Panc1 (cell line): Measurements from ENCODE around the gene DBP. TPM values are rescaled to one million over a fixed set of nuclear protein-coding genes. Genes with fewer than 3 reads are reported as not detected.

Experiments used
- ATAC-seq: fragments of 200-7000 bp; cut with Tn5 transposase; 2 replicates; pipeline ENCODE4 v1.9.1; 2020; ENCODE audit warnings: mild to moderate bottlenecking, moderate library complexity
- BruUV-seq: library from RNA; stranded (reverse); fragments of 400-500 nt; replicated peaks from 2 replicates; lab custom pipeline; 2021; lab: Mats Ljungman, UMichigan
- CTCF ChIA-PET: fragments of 300-600 bp; sonication (Branson Sonifier 250); formaldehyde crosslinking; loops from one replicate; lab custom pipeline; 2022; ENCODE audit warnings: antibody characterized with exemption; lab: Charles Lee
- POLR2A ChIA-PET: fragments of 300-600 bp; sonication (Branson Sonifier 250); formaldehyde crosslinking; loops from one replicate; lab custom pipeline; 2022; ENCODE audit warnings: antibody characterized with exemption; lab: Charles Lee
- DNase-seq: peaks from one replicate; pipeline ENCODE4 v3.0.0-alpha.2; 2010; ENCODE audit warnings: low read depth, low spot score
- H3K27ac ChIP-seq: 2 replicates; pipeline ENCODE4 v1.5.1; 2011; ENCODE audit warnings: mild to moderate bottlenecking, low read length, inconsistent platforms
- H3K27me3 ChIP-seq: fragments of 200-500 bp; sonication (Bioruptor generic); 2 replicates; pipeline ENCODE4 v1.6.0; 2014; ENCODE audit warnings: low read length, inconsistent platforms; ENCODE audit not compliant: control insufficient read depth, insufficient read depth
- H3K36me3 ChIP-seq: fragments of 200-500 bp; sonication (Bioruptor generic); 2 replicates; pipeline ENCODE4 v1.5.1; 2014; ENCODE audit warnings: inconsistent platforms, mild to moderate bottlenecking, low read length, moderate library complexity; ENCODE audit not compliant: control insufficient read depth, insufficient read depth
- H3K4me1 ChIP-seq: 2 replicates; pipeline ENCODE4 v1.5.1; 2011; ENCODE audit warnings: inconsistent platforms, mild to moderate bottlenecking, low read length, moderate library complexity; ENCODE audit not compliant: control insufficient read depth, insufficient read depth
- H3K4me3 ChIP-seq, 2 experiments: 2 replicates each; pipeline ENCODE4 v1.5.1; 2011 to 2012; ENCODE audit warnings: low read depth in 2 of 2, low read length in 2 of 2, mild to moderate bottlenecking in 2 of 2, inconsistent platforms in 1 of 2, moderate library complexity in 1 of 2
- H3K9me3 ChIP-seq: fragments of 200-500 bp; sonication (Bioruptor generic); 2 replicates; pipeline ENCODE4 v1.5.1; 2014; ENCODE audit warnings: low read depth, mild to moderate bottlenecking, inconsistent platforms, low read length, moderate library complexity; ENCODE audit not compliant: control insufficient read depth, insufficient read depth
- CTCF ChIP-seq: fragments of 450-650 bp; IDR thresholded peaks from 2 replicates; pipeline ENCODE4 v1.5.1; 2017; ENCODE audit warnings: mild to moderate bottlenecking
- POLR2AphosphoS5 ChIP-seq: IDR thresholded peaks from 2 replicates; pipeline ENCODE4 v1.6.1; 2012; ENCODE audit warnings: mild to moderate bottlenecking, low read depth, low read length, moderate library complexity
- REST ChIP-seq, 2 experiments: IDR thresholded peaks; 2 replicates each; pipeline ENCODE4 v1.6.1; 2011 to 2012; ENCODE audit warnings: low read depth in 2 of 2, control low read depth in 1 of 2, low read length in 1 of 2, mild to moderate bottlenecking in 1 of 2, moderate library complexity in 1 of 2; ENCODE audit not compliant: insufficient read depth in 1 of 2
- SIN3A ChIP-seq: IDR thresholded peaks from 2 replicates; pipeline ENCODE4 v1.6.1; 2012; ENCODE audit warnings: low read depth, mild to moderate bottlenecking, low read length, moderate library complexity, borderline replicate concordance; ENCODE audit not compliant: insufficient read depth
- TCF7L2 ChIP-seq: IDR thresholded peaks from 2 replicates; pipeline ENCODE4 v1.6.1; 2011; ENCODE audit warnings: mild to moderate bottlenecking, low read depth, low read length, inconsistent platforms
- in situ Hi-C: cut with HindIII; loops from 2 replicates; pipeline ENCODE4 v1.10.0; 2016; ENCODE audit warnings: low sequenced_read_pairs, low pct_unique_long_range_greater_than_20kb
- intact Hi-C: fragments of 100-400 bp; cut with micrococcal nuclease; formaldehyde crosslinking; loops from one replicate; pipeline ENCODE4 v1.10.0; 2022; ENCODE audit not compliant: unreplicated experiment
- total RNA-seq: library from RNA; stranded (reverse); gene quantifications from one replicate; pipeline ENCODE4 v1.2.1, GENCODE V29; 2021; ENCODE audit not compliant: unreplicated experiment

Gene DBP
- total RNA-seq, 1 experiment from 2014 or later: 7.4 TPM

GRCh38 chr19:48627201-48627864 lies 9.8 kb downstream of the DBP start:
- in situ Hi-C loops: no loop called here
- intact Hi-C loops: no loop called here
- POLR2A ChIA-PET: interaction anchor here (0.6 kb wide), 1 partner anchor 380 kb away, joined by 7 read pairs; no protein-coding TSS in a partner anchor

GRCh38 chr19:48625891-48626327 lies 11.3 kb downstream of the DBP start:
- DNase-seq (no peak), ATAC-seq (no peak)
- CTCF ChIA-PET: no interaction called here
- POLR2A ChIA-PET: no interaction called here
- TF ChIP-seq POLR2AphosphoS5 (no peak), CTCF (no peak), REST (IDR thresholded peaks at IDR 0.05; ENCODE audit: insufficient read depth in 1 of 2, low read depth in 2 of 2, low read length in 1 of 2) (no peak), TCF7L2 (no peak), SIN3A (no peak)
- H3K36me3 ChIP-seq: no peaks in the 10 kb centered on the region
- no peak overlapping the region for H3K27ac ChIP-seq
- H3K4me3 ChIP-seq: no peak overlapping the region
- no TSS peak for BruUV-seq
- in situ Hi-C loops (no loop called here), intact Hi-C loops (no loop called here)
- H3K27me3 ChIP-seq: no peaks in the 10 kb centered on the region
- H3K9me3 ChIP-seq: no peaks in the 10 kb centered on the region
- peaks cover 11% of the 10 kb centered on the region for H3K4me1 ChIP-seq

More at GRCh38 chr19:48627201-48627864, 9.8 kb downstream of the DBP start:
- TF ChIP-seq POLR2AphosphoS5: no peak
- TF ChIP-seq CTCF: no peak
- no peak for TF ChIP-seq REST (IDR thresholded peaks at IDR 0.05; ENCODE audit: insufficient read depth in 1 of 2, low read depth in 2 of 2, low read length in 1 of 2)
- TF ChIP-seq SIN3A: no peak
- TF ChIP-seq TCF7L2: no peak
- Histone ChIP-seq H3K9me3 (no peaks in the 10 kb centered on the region), H3K4me3 (no peak overlapping the region), H3K27me3 (no peaks in the 10 kb centered on the region), H3K27ac (no peak overlapping the region), H3K36me3 (no peaks in the 10 kb centered on the region), H3K4me1 (peaks cover 11% of the 10 kb centered on the region)
- CTCF ChIA-PET: no interaction called here
- DNase-seq (no peak), ATAC-seq (no peak)
- no TSS peak for BruUV-seq
